Measurements from ENCODE around the gene FOXL1. TPM values are rescaled to one million over a fixed set of nuclear protein-coding genes. Genes with fewer than 3 reads are reported as not detected.

FOXL1 gene
- total and polyA plus RNA-seq, 9 donors, result 0.10 to 1.3 (median 0.44) TPM; not detected in 1

GRCh38 chr16:86625029-86625428 lies 46.7 kb downstream of the FOXL1 start:
- Histone ChIP-seq H3K9me3 (no peaks in the 10 kb centered on the region), H3K4me1 (ENCODE audit: insufficient read depth) (no peaks in the 10 kb centered on the region), H3K36me3 (no peaks in the 10 kb centered on the region), H3K27me3 (no peaks in the 10 kb centered on the region), H3K4me3 (no peak overlapping the region), H3K27ac (no peak overlapping the region)
- DNase-seq, result no peak
- 82 to 88% (median 87%) methylated on average over 17 of the region's 17 CpGs for WGBS, 3 donors
- intact Hi-C loops (cut with DNase I), result no loop called here
- TF ChIP-seq, protein P1, sequence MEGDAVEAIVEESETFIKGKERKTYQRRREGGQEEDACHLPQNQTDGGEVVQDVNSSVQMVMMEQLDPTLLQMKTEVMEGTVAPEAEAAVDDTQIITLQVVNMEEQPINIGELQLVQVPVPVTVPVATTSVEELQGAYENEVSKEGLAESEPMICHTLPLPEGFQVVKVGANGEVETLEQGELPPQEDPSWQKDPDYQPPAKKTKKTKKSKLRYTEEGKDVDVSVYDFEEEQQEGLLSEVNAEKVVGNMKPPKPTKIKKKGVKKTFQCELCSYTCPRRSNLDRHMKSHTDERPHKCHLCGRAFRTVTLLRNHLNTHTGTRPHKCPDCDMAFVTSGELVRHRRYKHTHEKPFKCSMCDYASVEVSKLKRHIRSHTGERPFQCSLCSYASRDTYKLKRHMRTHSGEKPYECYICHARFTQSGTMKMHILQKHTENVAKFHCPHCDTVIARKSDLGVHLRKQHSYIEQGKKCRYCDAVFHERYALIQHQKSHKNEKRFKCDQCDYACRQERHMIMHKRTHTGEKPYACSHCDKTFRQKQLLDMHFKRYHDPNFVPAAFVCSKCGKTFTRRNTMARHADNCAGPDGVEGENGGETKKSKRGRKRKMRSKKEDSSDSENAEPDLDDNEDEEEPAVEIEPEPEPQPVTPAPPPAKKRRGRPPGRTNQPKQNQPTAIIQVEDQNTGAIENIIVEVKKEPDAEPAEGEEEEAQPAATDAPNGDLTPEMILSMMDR (IDR thresholded peaks at IDR 0.05), result no peak
- TF ChIP-seq EP300 (IDR thresholded peaks at IDR 0.05), result no peak
- no peak for TF ChIP-seq POLR2A (IDR thresholded peaks at IDR 0.05)

- no peak for DNase-seq
- H3K9me3 ChIP-seq, result no peaks in the 10 kb centered on the region
- no peaks in the 10 kb centered on the region for H3K27me3 ChIP-seq
- intact Hi-C loops (cut with DNase I), result no loop called here
- no peak overlapping the region for H3K27ac ChIP-seq
- no peak for TF ChIP-seq POLR2A (IDR thresholded peaks at IDR 0.05)
- no peak for TF ChIP-seq EP300 (IDR thresholded peaks at IDR 0.05)
- TF ChIP-seq, protein P1 (IDR thresholded peaks at IDR 0.05), result no peak
- H3K36me3 ChIP-seq, result no peaks in the 10 kb centered on the region
- H3K4me1 ChIP-seq (ENCODE audit: insufficient read depth), result no peaks in the 10 kb centered on the region
- 74 to 77% (median 76%) methylated on average over 7 of the region's 7 CpGs for WGBS, 3 donors
- no peak overlapping the region for H3K4me3 ChIP-seq
Observed at GRCh38 chr16:86625821-86626220, 47.5 kb downstream of the FOXL1 start.

GRCh38 chr16:86626284-86626683 lies 47.9 kb downstream of the FOXL1 start:
- WGBS, 3 donors, result 75 to 84% (median 78%) methylated on average over 12 of the region's 12 CpGs
- Histone ChIP-seq H3K4me1 (ENCODE audit: insufficient read depth) (no peaks in the 10 kb centered on the region), H3K9me3 (no peaks in the 10 kb centered on the region), H3K4me3 (no peak overlapping the region), H3K27me3 (no peaks in the 10 kb centered on the region), H3K27ac (no peak overlapping the region), H3K36me3 (no peaks in the 10 kb centered on the region)
- no peak for DNase-seq
- TF ChIP-seq EP300 (IDR thresholded peaks at IDR 0.05) (no peak), POLR2A (IDR thresholded peaks at IDR 0.05) (no peak)
- TF ChIP-seq, protein P1 (IDR thresholded peaks at IDR 0.05), result no peak
- intact Hi-C loops (cut with DNase I), result no loop called here

DNA sequence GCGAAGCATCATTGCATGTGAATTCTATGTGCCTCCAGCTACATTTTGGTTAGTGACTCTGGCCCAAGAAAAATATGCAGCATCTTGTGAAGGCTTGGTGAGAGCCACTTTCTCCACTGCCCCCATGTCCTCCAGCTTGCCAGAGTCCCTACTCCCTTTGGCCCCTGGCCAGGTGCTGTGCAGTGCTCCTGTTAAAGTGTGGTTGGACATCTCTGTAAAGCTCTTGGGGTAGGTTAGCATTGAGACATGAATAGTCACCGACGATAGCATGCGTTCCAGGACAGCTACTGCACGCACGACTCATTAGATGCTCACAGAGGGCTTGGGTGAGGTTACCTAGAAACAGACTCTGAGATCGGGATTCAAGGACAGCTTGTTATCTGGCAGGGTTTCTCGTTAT lies 48.6 kb downstream of the FOXL1 start:
- no peaks in the 10 kb centered on the region for H3K27me3 ChIP-seq
- 83 to 90% (median 89%) methylated on average over 8 of the region's 8 CpGs for whole genome bisulfite sequencing, 3 donors
- no peaks in the 10 kb centered on the region for H3K4me1 ChIP-seq (ENCODE audit: insufficient read depth)
- no peak for TF ChIP-seq POLR2A (IDR thresholded peaks at IDR 0.05)
- no peak for TF ChIP-seq EP300 (IDR thresholded peaks at IDR 0.05)
- H3K27ac ChIP-seq, result no peak overlapping the region
- no peak overlapping the region for H3K4me3 ChIP-seq
- H3K9me3 ChIP-seq, result no peaks in the 10 kb centered on the region
- intact Hi-C loops (cut with DNase I), result no loop called here
- DNase-seq, result no peak
- H3K36me3 ChIP-seq, result no peaks in the 10 kb centered on the region

- WGBS, 3 donors, result 67 to 77% (median 69%) methylated on average over 5 of the region's 5 CpGs
- no peak for DNase-seq
- intact Hi-C loops (cut with DNase I), result no loop called here
- H3K27ac ChIP-seq, result no peak overlapping the region
- no peaks in the 10 kb centered on the region for H3K9me3 ChIP-seq
- TF ChIP-seq POLR2A (IDR thresholded peaks at IDR 0.05) (no peak), EP300 (IDR thresholded peaks at IDR 0.05) (no peak)
- TF ChIP-seq, protein P1 (IDR thresholded peaks at IDR 0.05), result no peak
- H3K27me3 ChIP-seq, result no peaks in the 10 kb centered on the region
- H3K4me1 ChIP-seq (ENCODE audit: insufficient read depth), result no peaks in the 10 kb centered on the region
- H3K4me3 ChIP-seq, result no peak overlapping the region
- H3K36me3 ChIP-seq, result no peaks in the 10 kb centered on the region
Observed at GRCh38 chr16:86628614-86629013, 50.3 kb downstream of the FOXL1 start.

All from ovary (tissue), 9 donors.